Liver (tissue), 9 donors: ENCODE results near the gene OR7A17. TPM values are rescaled to one million over a fixed set of nuclear protein-coding genes. Genes with fewer than 3 reads are reported as not detected.

ENCODE experiments used
- DNase-seq: peaks from one replicate; pipeline ENCODE4 v3.0.0-alpha.2; 2017; ENCODE audit warnings: low spot score
- H3K27ac ChIP-seq, 2 donors: one replicate each; pipeline ENCODE4 v1.7.0; 2013; ENCODE audit warnings: inconsistent platforms in 2 of 2, low read length in 2 of 2, control low read depth in 1 of 2, low read depth in 1 of 2, mild to moderate bottlenecking in 1 of 2
- H3K27me3 ChIP-seq, 4 donors: one replicate each; pipeline versions ENCODE4 v1.6.1 to v1.7.0; 2013; ENCODE audit warnings: low read length in 3 of 4, inconsistent platforms in 1 of 4, mild to moderate bottlenecking in 1 of 4, moderate library complexity in 1 of 4; ENCODE audit not compliant: control insufficient read depth in 4 of 4, insufficient read depth in 4 of 4
- H3K36me3 ChIP-seq, 4 donors: one replicate each; pipeline versions ENCODE4 v1.6.1 to v1.7.0; 2013; ENCODE audit warnings: low read length in 3 of 4, mild to moderate bottlenecking in 3 of 4, low read depth in 1 of 4, moderate library complexity in 1 of 4; ENCODE audit not compliant: control insufficient read depth in 4 of 4, insufficient read depth in 3 of 4
- H3K4me1 ChIP-seq, 4 donors: one replicate each; pipeline versions ENCODE4 v1.6.1 to v1.7.0; 2013; ENCODE audit warnings: low read length in 3 of 4, mild to moderate bottlenecking in 3 of 4, moderate library complexity in 1 of 4; ENCODE audit not compliant: control insufficient read depth in 4 of 4, insufficient read depth in 4 of 4
- H3K4me3 ChIP-seq, 3 donors: one replicate each; pipeline versions ENCODE4 v1.6.1 to v1.7.0; 2013; ENCODE audit warnings: low read length in 3 of 3, control low read depth in 1 of 3, low read depth in 1 of 3, mild to moderate bottlenecking in 1 of 3
- H3K9ac ChIP-seq, 2 donors: one replicate each; pipeline ENCODE4 v1.7.0; 2013; ENCODE audit warnings: low read length in 2 of 2, mild to moderate bottlenecking in 2 of 2, moderate library complexity in 2 of 2, control low read depth in 1 of 2, low read depth in 1 of 2
- H3K9me3 ChIP-seq, 4 donors: one replicate each; pipeline versions ENCODE4 v1.6.1 to v1.7.0; 2013; ENCODE audit warnings: low read length in 3 of 4; ENCODE audit not compliant: control insufficient read depth in 4 of 4
- ATF3 ChIP-seq: IDR thresholded peaks from 2 replicates; pipeline ENCODE4 v1.6.1; 2016; ENCODE audit warnings: antibody characterized with exemption
- CTCF ChIP-seq: fragments of 150-350 bp; IDR thresholded peaks from 2 replicates; pipeline ENCODE4 v1.5.1; 2017; ENCODE audit warnings: improper control_type of control experiment, low read depth, low read length; ENCODE audit not compliant: missing input control
- EGR1 ChIP-seq, 2 donors: IDR thresholded peaks; 2 replicates each; pipeline ENCODE4 v1.6.1; 2016 to 2018; ENCODE audit warnings: antibody characterized with exemption in 2 of 2, low read depth in 2 of 2
- FOXA1 ChIP-seq: IDR thresholded peaks from 2 replicates; pipeline ENCODE4 v1.6.1; 2016; ENCODE audit warnings: antibody characterized with exemption
- GABPA ChIP-seq, 2 donors: IDR thresholded peaks in 1 of 2; conservative IDR thresholded peaks in 1 of 2; 2 replicates each; pipeline ENCODE4 v1.6.1; 2016; ENCODE audit warnings: antibody characterized with exemption in 2 of 2, mild to moderate bottlenecking in 1 of 2, moderate library complexity in 1 of 2
- HNF4A ChIP-seq, 2 donors: conservative IDR thresholded peaks; 2 replicates each; pipeline ENCODE4 v1.6.1; 2016; ENCODE audit warnings: antibody characterized with exemption in 2 of 2, mild to moderate bottlenecking in 2 of 2
- JUND ChIP-seq, 2 donors: IDR thresholded peaks; 2 replicates each; pipeline ENCODE4 v1.6.1; 2016; ENCODE audit warnings: antibody characterized with exemption in 2 of 2
- MAX ChIP-seq: IDR thresholded peaks from 2 replicates; pipeline ENCODE4 v1.6.1; 2016; ENCODE audit warnings: antibody characterized with exemption
- NR2F2 ChIP-seq: IDR thresholded peaks from 2 replicates; pipeline ENCODE4 v1.6.1; 2016; ENCODE audit warnings: antibody characterized with exemption
- RAD21 ChIP-seq, 2 donors: IDR thresholded peaks; 2 replicates each; pipeline ENCODE4 v1.6.1; 2016; ENCODE audit warnings: antibody characterized with exemption in 2 of 2, mild to moderate bottlenecking in 2 of 2
- REST ChIP-seq: IDR thresholded peaks from 2 replicates; pipeline ENCODE4 v1.6.1; 2016; ENCODE audit warnings: antibody characterized with exemption, mild to moderate bottlenecking
- RXRA ChIP-seq, 2 donors: IDR thresholded peaks; 2 replicates each; pipeline ENCODE4 v1.6.1; 2017 to 2018; ENCODE audit warnings: antibody characterized with exemption in 2 of 2, mild to moderate bottlenecking in 1 of 2
- SP1 ChIP-seq: IDR thresholded peaks from 2 replicates; pipeline ENCODE4 v1.6.1; 2018; ENCODE audit warnings: antibody characterized with exemption, mild to moderate bottlenecking
- TAF1 ChIP-seq: conservative IDR thresholded peaks from 2 replicates; pipeline ENCODE4 v1.6.1; 2016; ENCODE audit warnings: antibody characterized with exemption, mild to moderate bottlenecking
- YY1 ChIP-seq: IDR thresholded peaks from 2 replicates; pipeline ENCODE4 v1.6.1; 2016; ENCODE audit warnings: antibody characterized with exemption, mild to moderate bottlenecking
- WGBS: extraction: QIAGEN DNeasy Blood & Tissue Kit; methylation state at CpG from one replicate; pipeline ENCODE4 v1.1.7; 2013; 5-methylcytosine and 5-hydroxymethylcytosine counted together
- polyA plus RNA-seq, 2 donors: library from polyadenylated mRNA; stranded (reverse) in 1 of 2; unstranded in 1 of 2; fragments of 200-250 nt in 1 of 2; fragments of >200 nt in 1 of 2; fragmentation: Nextera tagmentation in 1 of 2; extraction: Ambion mirVana in 1 of 2; gene quantifications; one replicate each; pipeline versions ENCODE4 v1.2.1 to v1.2.3, GENCODE V29; 2013 to 2015
- total RNA-seq, 2 donors: library from RNA; depleted of rRNA; stranded (reverse); fragments of >200 nt; gene quantifications; one replicate each; pipeline ENCODE4 v1.2.3, GENCODE V29; 2014
- donor health status: healthy.
- donor health status: healthy.
- donor health status: healthy.
- donor health status: healthy.
- donor health status: healthy.

Gene OR7A17
- total and polyA plus RNA-seq, 4 donors, result not detected

- DNase-seq, result no peak
- no peaks in the 10 kb centered on the region for H3K4me1 ChIP-seq
- no peak overlapping the region for H3K4me3 ChIP-seq
- H3K9ac ChIP-seq, result no peak overlapping the region
- TF ChIP-seq EGR1 (IDR thresholded peaks at IDR 0.05; ENCODE audit: low read depth in 2 of 2) (no peak), HNF4A (conservative IDR thresholded peaks at IDR 0.05) (no peak)
- peaks cover 0 to 4% (median 0%) of the 10 kb centered on the region in 4 donors for H3K9me3 ChIP-seq
- 69% methylated on average over 4 of the region's 4 CpGs for WGBS
- peaks cover 0 to 5% (median 0%) of the 10 kb centered on the region in 4 donors for H3K27me3 ChIP-seq
- H3K36me3 ChIP-seq, result no peaks in the 10 kb centered on the region
- H3K27ac ChIP-seq, result no peak overlapping the region
Measured at GRCh38 chr19:14906711-14907110, 20.8 kb upstream of the OR7A17 start.

GRCh38 chr19:14901675-14902260 lies 15.8 kb upstream of the OR7A17 start:
- no peak for DNase-seq
- no peak for TF ChIP-seq CTCF
- TF ChIP-seq ATF3, result no peak
- TF ChIP-seq TAF1, result no peak
- no peak for TF ChIP-seq NR2F2
- no peak for TF ChIP-seq GABPA (IDR thresholded peaks at IDR 0.05 in 1 of 2, conservative IDR thresholded peaks at IDR 0.05 in 1 of 2)
- TF ChIP-seq YY1, result no peak
- TF ChIP-seq FOXA1, result no peak
- no peak for TF ChIP-seq RAD21 (IDR thresholded peaks at IDR 0.05)
- no peak for TF ChIP-seq RXRA (IDR thresholded peaks at IDR 0.05)
- no peak for TF ChIP-seq REST
- TF ChIP-seq SP1, result no peak
- no peak for TF ChIP-seq HNF4A (conservative IDR thresholded peaks at IDR 0.05)
- TF ChIP-seq MAX, result no peak
- no peak for TF ChIP-seq JUND (IDR thresholded peaks at IDR 0.05)
- TF ChIP-seq EGR1 (IDR thresholded peaks at IDR 0.05; ENCODE audit: low read depth in 2 of 2), result no peak
- Histone ChIP-seq H3K36me3 (no peaks in the 10 kb centered on the region), H3K9ac (no peak overlapping the region), H3K4me1 (no peaks in the 10 kb centered on the region), H3K27ac (no peak overlapping the region), H3K9me3 (peaks cover 0 to 4% (median 0%) of the 10 kb centered on the region in 4 donors), H3K4me3 (no peak overlapping the region), H3K27me3 (peaks cover 0 to 8% (median under 1%) of the 10 kb centered on the region in 4 donors)
- 31% methylated on average over 2 of the region's 2 CpGs for WGBS
